ELR (cell line): Measurements from ENCODE around the gene DOCK4.

ENCODE experiments used
- DNase-seq: peaks from one replicate; pipeline ENCODE4 v3.0.0-alpha.2; 2015; ENCODE audit warnings: low read depth

The DOCK4 gene

DNA sequence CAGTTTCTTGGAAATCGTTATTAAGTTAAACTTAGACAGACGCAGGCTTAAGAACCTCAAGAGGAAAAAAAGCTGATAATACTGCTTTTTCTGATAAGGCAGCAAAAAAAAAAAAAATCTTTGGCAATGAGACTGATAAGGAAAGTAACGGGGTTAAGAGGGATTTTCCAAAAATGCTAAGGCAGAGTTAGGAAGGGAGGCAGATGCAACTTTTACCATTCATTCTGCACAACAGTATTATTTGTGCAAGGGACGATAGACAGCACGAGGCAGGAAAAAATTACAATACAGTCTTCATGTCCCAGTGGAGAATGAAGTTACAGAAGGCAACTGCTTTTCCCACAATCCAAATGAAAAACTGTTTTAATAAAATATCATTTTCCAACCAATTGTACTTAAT, 194.0 kb downstream of the DOCK4 start:
- no peak for DNase-seq

DNA sequence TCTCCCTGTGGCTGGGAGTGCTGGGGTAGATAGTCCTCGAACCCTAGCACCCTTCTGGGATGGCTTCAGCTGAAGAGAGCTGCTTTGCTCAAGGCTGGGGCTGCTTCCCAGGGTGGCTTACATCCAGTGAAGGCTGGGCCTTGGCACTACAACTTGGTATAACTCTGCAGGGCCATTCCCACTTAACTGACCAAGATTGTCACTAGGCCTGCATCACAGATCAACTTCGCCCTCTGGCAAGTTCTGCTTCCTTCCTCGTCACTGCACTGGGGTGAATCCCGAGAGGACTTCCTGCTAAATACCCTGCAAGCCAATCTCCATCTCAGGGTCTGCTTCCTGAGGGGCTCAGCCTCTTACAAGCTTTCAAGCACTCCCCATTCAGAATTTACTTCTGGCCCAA, 195.2 kb downstream of the DOCK4 start:
- DNase-seq = peak; percentile 30

DNA sequence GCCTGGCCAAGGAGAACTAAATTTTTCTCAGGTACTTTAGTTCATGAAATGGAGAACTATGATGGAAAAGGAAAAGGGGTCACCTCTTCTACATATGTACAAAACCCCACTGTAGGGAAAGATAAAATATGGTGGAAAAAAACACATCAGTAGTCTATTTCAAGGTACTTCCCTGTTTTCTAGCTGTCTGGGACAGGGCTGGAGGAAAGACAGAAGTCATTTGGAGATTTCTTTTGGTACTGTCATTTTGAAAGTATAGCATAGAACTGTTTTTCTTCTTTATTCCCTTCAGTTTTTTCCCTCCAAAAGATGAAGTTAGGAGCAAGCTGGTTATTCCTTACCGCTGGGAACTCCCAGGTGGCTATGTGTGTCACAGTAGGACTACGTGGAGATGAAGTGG, 196.1 kb downstream of the DOCK4 start:
- DNase-seq = no peak

DNA sequence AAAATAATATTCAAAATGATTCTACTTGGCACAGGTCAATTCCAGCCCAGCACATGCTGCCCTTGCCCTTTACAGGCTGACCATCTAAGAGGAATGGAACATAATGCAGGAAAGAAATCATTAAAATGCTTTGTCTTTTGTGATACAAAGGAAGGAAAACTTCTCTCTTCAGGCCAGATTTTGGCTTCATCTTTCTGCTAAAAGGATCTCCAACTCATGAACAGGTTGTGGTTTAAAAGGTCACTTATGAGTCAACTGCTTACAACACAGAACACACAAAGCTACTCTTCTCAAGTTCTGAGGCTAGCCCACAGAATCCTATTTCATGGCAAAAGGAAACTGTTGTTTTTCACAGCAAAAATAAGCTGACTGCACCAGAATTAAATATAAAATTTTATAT, 197.1 kb downstream of the DOCK4 start:
- peak; percentile 85 for DNase-seq

DNA sequence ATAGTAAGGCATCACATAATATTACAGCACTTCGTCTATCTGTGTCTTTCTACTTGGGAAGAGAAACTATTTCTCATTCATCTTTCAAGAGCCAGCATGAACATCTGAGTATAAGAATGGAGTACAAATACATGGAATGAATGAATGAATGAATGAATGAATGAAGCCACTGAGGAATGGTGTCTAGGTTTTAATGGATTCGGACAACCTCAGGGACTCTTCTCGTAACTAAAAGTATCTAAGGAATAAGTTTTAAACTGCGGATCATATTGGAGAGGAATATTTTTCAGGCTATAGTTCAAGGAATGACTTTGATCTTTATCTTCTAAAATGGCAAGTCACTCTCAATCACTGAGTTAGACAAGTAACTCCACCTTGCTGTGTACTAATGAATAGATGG, 199.0 kb downstream of the DOCK4 start:
- no peak for DNase-seq

DNA sequence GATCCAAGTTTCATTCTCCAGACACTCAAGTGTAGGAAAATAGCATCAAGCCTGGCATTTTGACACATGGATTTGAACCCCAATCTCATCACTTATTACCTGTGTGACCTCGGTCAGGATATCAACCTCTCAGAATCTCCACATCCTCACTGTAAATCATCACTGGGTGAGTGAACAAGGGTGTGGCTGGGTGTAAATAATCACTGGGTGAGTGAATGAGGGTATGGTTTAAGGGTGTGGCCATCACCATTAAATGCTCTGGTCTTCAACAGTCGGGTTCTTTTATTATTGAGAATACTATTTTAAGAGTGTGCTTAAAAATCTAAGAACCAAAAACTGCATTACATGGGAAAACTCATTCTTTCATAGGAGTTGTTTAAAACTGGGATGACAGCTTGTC, 200.1 kb downstream of the DOCK4 start:
- DNase-seq = no peak

DNA sequence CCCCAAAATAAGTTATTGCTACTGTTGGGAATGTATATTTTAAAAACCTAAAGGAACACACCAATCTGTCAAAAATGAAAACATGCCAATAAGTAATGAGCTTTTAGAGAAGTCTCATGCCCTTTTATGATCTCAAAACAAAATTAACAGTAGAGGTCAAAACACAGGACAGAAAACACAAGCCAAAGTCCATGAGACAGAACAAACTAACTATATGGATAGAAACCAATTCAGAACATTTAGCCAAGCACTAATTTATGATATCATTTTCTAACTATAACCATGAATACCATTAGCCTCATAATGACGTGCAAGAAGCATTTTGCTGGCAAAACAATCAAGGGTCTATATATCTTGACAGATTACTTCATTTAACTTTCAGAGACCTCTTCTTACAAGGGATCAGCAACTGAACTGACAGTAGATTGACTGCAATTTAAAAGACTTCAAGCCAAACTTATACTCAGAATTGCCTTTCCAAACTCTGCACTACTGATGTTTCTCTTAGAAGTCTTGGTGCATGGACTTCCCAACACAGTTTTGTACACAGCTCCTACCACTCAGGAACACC, 200.9 kb downstream of the DOCK4 start:
- no peak for DNase-seq

DNA sequence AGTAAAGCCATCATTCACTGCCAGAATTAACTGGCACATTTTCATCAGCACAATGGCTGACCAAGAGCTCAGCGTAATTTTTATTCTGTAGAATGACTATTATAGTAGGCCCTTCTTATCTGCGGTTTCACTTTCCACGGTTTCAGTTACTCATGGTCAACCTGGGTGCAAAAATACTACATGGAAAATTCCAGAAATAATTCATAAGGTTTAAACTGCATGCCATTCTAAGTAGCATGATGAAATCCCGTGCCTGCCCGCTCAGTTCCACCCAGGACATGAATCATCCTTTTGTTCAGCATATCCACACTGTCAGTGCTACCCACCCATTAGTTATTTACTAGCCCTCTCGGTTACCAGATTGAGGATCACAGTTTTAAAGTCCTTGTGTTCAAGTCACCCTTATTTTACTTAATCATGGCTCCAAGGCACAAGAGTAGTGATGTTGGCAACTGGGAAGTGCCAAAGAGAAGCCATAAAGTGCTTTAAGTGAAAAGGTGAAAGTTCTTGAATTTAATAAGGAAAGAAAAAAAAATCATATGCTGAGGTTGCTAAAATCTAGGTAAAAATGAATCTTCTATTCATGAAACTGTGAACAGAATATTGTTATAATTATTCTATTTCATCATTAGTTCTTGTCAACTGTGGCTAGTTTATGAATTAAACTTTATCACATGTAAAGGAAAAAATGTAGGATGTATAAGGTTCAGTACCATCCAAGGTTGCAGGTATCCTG, 204.9 kb downstream of the DOCK4 start:
- peak; percentile 95 for DNase-seq

DNA sequence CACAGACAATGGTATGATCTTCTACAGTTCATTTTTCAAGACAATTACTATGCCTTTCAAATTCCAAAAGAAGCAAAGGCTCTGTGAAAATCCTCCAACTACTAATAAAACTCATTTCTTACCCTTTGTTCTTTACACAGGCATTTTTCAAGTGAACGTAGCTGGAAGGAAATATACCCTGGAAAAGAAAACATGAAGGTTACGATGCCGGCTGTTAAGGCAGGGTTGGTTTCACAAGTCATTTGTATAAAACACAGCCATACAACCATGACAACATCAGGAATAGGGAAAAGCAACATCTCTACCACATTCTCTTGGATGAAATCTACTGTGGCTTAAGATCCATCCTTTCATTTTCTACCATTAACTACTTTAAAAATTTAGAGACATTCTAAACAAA, 207.9 kb downstream of the DOCK4 start:
- no peak for DNase-seq

DNA sequence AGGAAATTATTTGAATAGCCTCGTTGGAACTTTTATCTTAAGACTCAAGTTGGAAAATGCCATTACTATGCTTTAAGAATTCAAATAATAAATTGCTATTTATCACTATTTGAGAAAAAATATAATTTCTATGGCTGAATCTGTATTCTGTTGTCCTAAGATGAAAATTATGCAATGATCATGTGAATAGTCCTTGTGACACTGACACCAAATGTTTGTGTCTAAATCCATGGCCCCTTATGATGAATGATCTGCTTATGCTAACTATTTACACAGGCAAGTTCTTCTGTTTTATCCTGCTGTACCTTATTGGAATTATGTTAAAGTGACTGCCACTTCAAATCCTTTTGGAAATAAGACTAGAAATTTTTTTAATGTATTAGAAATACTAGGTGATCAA, 208.7 kb downstream of the DOCK4 start:
- DNase-seq = no peak

DNA sequence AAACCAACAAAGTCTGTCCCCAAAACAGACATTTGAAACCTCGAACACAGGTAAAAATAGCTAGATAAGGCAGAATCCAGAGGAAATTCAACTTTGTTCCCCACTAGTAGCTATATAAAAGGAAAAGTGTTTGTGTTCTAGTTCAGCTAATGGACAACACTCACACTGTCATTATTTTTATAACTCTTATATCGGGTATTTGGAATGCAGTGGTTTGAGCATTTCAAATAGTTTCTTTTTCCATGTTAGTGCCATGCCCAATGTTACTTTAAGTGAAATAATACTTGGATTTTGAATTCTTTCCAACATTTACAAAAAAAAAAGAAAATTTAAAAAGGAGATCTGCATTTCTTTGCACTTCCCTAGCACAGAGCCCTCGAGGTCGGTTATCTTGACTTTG, 213.6 kb downstream of the DOCK4 start:
- DNase-seq = no peak

DNA sequence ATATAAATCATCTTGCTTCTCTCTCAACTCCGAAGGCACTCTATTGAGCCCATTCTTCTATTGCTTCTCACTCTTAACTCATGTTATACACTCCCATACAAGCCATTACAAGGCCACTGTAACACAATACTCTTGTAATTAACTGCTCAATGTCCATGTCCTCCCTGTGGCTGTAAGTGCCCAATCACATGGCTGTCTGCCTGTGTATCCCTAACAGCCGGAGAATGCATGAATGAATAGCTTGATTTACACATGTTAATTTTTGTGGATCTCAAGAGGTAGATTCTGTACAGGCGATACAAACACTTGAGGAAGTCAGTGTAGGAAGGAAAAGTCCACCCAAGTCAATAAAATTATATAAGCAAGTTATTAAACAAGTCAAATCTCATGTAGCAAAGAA, 215.6 kb downstream of the DOCK4 start:
- DNase-seq = no peak

DNA sequence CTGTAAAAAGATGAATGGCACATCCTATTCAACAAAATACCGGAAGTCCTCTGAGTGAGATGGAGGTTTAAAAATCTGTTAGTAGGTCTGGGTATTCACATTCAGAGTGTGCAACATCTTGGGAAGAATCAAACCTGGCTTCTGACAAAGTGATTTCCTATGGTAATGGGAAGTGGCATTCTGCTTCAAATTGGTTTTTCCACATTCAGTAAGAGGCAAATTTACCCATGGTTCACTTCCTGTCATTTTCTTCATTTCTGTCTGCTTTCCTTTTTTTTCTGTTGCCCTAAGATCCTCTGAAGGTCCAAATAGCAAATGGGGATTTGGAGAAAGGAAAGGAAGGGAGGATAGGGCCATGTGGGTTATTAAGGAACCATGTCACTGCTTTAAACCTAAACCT, 218.3 kb downstream of the DOCK4 start:
- no peak for DNase-seq

DNA sequence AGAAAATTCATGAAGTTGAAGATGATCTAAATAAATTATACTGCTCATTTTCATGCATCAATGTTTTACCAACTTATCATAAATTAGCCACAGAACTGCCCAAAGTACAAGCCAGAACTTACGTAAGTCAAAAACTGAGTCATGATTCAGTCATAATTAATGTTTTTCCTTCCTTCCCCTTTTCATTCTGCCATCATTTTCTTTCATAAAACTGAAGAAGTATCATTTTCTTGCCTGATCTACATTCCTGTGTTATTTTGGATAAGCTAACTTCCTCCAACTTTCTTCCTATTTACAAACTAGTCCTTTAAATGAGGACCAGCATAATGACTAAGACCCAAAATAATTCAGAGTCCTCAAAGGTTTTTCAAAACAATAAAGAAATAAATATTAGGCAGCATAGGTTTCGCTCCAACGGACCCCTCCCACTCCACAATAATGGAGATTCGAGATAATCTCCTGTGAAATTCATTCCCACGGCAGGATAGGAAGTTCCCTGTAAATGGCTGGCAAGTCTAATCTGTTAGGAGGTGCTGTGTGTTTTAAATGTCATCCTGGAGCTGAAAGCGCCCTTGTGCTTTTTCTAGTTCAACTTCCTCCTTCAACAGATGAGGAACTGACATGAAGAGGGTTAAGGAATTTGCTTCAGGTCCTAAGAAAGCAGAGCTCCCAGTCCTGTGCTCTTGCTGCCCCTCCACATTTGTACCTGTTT, 218.9 kb downstream of the DOCK4 start:
- DNase-seq = peak; percentile 78

DNA sequence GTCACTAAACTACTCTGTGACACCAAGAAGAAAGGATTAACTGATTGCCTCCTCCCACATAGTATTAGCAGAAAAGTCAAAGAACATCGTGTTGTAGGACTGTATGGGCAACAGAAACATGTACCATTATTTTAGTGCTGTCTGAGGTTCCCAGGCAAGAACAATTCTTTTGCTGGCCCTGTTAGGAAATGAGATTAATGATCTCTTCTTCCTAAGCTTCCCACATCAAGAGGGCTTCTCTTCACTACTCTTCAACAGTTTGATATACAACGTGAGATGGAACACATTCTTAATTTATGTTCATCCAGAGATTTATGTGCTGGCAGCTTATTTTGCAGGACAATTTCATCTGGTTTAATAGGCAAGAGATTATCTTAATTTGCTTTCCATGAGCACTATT, 219.6 kb downstream of the DOCK4 start:
- no peak for DNase-seq

DNA sequence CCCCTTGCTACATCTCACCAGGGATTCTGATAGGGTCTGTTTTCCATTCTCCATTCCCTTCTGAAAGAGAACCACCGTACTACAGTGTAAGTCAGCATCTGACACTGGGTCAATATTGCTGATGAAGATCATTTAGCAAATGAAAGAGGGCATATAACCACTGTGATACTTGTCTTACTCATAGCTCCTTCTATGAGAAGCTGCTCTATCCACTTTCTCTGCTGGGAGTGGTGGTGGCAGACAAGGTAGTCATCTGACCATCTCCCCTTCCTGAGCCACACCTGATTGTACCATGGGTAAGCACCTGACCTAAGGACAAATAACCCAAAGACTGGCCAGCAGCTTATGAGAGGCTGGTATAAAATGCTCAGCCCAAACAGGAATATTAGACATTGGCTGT, 220.4 kb downstream of the DOCK4 start:
- DNase-seq = peak; percentile 10

DNA sequence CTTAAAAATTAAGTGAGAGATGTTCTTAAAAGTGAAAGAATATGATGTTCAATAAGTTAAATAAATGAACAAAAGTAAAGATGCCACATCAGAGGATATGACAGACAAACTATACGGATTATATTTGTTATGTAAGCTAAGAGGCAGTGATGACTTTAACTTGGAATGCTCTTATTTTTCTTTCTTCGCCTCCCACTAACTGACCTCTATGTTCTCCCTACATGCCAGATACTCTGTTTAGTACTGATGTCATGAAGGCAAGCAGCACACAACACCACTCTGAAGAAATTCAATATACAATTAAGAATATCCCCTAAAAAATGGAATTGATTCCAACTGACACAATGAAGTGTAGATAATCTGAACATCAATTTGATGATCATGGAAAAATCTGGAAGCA, 223.4 kb downstream of the DOCK4 start:
- no peak for DNase-seq

DNA sequence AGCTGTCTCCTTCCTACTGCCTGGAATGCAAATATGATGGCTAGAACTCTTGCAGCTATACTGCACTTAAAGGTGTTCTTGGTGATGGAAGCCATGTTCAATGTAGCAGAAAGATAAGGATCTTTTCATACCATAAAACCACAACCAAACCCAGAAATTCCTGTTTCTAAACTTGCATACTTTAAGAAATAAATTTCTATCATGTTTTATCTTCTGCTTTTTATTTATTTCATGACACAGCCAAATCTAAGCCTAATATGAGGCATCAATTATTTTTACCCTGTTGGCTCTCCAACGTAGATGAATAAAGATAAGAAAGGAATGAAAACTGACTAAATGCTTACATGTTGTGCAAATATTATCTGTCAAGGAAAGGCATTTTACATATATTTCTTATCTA, 224.1 kb downstream of the DOCK4 start:
- no peak for DNase-seq

DNA sequence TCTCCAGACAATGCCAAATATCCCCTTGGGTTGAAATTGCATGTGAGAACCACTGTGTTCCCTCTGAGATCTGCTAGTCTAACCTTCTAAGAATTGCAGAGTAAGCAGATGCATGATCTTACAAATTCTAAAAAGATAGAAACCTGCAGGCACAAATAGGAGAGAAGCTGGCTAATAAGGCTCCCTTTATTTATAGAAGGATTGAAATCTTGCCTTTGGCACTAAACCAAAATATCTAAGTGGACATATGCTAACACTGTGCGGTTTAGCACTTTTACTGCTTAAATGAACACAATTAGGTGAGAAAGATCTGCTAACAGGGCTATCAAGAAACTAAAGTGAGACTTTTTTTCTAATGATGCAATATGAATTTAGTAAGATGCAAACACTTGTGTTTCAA, 225.5 kb downstream of the DOCK4 start:
- no peak for DNase-seq

DNA sequence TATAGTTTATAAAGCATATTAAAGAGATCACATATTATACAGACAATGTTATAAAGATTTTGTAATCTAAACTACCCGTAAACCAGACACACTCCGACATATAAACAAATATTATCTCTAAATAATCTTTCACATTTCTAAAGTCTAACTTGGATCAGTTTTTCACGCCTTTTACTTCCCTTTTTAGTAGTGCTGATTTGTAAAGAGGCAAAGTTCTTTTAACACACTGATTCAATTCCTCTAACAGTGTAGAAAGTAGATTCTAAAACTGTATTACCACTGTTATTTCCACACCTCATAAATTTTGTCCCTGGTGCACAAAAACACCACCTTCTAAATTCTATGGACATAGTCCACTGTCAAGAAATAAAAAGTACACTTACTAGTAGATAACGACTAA, 230.9 kb downstream of the DOCK4 start:
- DNase-seq = no peak

DNA sequence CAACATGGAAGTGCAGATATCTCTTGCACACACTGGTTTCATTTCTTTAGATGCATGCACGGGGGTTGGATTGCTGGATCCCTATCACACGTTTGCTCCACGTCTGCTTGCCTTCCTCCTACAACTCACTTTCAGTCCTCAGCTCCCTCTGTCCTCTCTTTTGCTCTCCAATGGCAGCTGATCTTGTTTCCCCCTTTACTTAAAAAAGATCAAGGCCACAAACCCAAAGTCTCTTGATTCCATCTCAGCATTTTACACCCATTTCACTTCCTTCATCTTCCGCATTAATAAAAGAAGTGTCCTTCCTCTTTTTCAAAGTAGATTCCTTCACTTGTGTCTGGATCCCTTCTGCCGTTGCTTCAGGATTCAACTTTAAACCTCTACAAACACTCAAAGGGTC, 245.2 kb downstream of the DOCK4 start:
- no peak for DNase-seq

DNA sequence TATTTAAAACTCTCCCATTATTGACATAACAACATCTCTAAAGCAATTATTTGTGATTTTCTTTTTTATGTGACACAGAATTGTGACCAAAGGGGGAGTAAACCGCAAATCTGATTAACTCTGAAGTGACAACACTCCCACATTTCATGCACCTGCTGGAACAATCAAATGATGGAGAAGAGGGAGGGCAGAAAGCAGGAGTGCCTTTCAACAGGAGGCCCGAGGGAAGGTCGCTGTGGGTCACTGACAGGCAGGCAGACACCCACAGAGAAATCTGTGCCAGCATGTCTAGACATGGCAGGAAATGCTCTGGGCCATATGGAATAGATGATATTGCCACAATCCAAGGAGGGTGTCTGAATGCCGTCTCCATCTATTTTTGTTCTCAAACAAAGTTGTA, 247.3 kb downstream of the DOCK4 start:
- DNase-seq = no peak

DNA sequence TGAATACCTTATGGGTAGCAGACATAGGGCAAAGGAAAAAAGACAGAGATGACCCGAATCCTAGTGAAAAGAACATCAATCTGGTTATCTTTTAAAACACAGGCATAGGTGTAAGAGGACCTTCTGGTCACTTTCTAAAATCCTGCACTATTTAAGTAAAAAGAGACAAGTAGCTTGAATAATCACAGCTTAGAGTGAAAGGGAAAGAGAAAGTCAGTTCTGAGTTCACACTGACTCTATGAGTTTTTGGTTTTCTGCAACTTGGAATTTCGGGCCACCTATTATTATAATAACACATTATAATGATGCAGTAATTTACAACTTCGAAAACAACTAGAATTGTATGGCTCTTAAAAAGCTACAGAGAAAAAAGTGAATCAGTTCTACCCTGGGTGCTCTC, 247.8 kb downstream of the DOCK4 start:
- no peak for DNase-seq

DNA sequence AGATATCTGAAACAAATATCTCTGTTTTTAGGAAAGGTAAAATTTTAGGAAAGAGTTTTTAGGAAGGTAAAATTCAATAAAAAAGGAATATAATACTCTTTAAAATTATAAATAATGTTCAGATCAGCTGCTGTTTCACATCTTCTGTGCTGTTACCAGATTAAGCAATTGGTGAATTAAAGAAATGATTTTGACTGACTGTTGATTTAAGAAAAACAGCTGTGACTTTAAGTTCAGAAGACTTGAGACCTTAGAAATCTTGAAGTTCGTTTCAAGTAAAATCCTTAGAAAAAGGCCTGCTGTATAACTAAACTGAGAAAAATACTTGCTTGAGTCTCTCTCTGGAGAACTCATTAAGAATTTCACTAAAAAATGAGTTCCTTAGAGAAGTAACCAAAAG, 250.6 kb downstream of the DOCK4 start:
- no peak for DNase-seq
